ENCODE results near the gene CCL20.

Gene CCL20

GRCh38 chr2:227804975-227805374 lies 8.7 kb upstream of the CCL20 start:
- DNase-seq = no peak

- no peak for DNase-seq
Measured at GRCh38 chr2:227805578-227805977, 8.1 kb upstream of the CCL20 start.

GRCh38 chr2:227808936-227809335 lies 4.7 kb upstream of the CCL20 start:
- DNase-seq = no peak

- DNase-seq = no peak
Measured at GRCh38 chr2:227812001-227812400, 1.6 kb upstream of the CCL20 start.

GRCh38 chr2:227813229-227813561 lies 447 bp upstream of the CCL20 start:
- DNase-seq = no peak

GRCh38 chr2:227815066-227815465 lies 1.4 kb downstream of the CCL20 start:
- DNase-seq = no peak

- no peak for DNase-seq
Measured at GRCh38 chr2:227816507-227817294, 3.1 kb downstream of the CCL20 start.

- DNase-seq = no peak
Measured at GRCh38 chr2:227817336-227817735, 3.7 kb downstream of the CCL20 start.

GRCh38 chr2:227817850-227818674 lies 4.4 kb downstream of the CCL20 start:
- no peak for DNase-seq

- no peak for DNase-seq
Measured at GRCh38 chr2:227818675-227819397, 5.2 kb downstream of the CCL20 start.

- no peak for DNase-seq
Measured at GRCh38 chr2:227819398-227819697, 5.7 kb downstream of the CCL20 start.

GRCh38 chr2:227821043-227821942 lies 7.7 kb downstream of the CCL20 start:
- no peak for DNase-seq

- no peak for DNase-seq
Measured at GRCh38 chr2:227822416-227823003, 8.9 kb downstream of the CCL20 start.

GRCh38 chr2:227823922-227824321 lies 10.3 kb downstream of the CCL20 start:
- no peak for DNase-seq

GRCh38 chr2:227824711-227825110 lies 11.1 kb downstream of the CCL20 start:
- no peak for DNase-seq

- DNase-seq = no peak
Measured at GRCh38 chr2:227826019-227826521, 12.4 kb downstream of the CCL20 start.

- no peak for DNase-seq
Measured at GRCh38 chr2:227826563-227826962, 12.9 kb downstream of the CCL20 start.

GRCh38 chr2:227827143-227827542 lies 13.5 kb downstream of the CCL20 start:
- no peak for DNase-seq

GRCh38 chr2:227828477-227828912 lies 14.9 kb downstream of the CCL20 start:
- no peak for DNase-seq

GRCh38 chr2:227829337-227829736 lies 15.7 kb downstream of the CCL20 start:
- DNase-seq = no peak

GRCh38 chr2:227834423-227834822 lies 20.8 kb downstream of the CCL20 start:
- DNase-seq = no peak

All from activated gamma-delta T cell (primary cell).